ENCODE data around the gene KRTAP12-1.

GRCh38 chr21:44637018-44637850 is 44.7 kb downstream of the KRTAP12-1 start, which contains the start of gene KRTAP10-10:
- TF ChIP-seq, protein P1, sequence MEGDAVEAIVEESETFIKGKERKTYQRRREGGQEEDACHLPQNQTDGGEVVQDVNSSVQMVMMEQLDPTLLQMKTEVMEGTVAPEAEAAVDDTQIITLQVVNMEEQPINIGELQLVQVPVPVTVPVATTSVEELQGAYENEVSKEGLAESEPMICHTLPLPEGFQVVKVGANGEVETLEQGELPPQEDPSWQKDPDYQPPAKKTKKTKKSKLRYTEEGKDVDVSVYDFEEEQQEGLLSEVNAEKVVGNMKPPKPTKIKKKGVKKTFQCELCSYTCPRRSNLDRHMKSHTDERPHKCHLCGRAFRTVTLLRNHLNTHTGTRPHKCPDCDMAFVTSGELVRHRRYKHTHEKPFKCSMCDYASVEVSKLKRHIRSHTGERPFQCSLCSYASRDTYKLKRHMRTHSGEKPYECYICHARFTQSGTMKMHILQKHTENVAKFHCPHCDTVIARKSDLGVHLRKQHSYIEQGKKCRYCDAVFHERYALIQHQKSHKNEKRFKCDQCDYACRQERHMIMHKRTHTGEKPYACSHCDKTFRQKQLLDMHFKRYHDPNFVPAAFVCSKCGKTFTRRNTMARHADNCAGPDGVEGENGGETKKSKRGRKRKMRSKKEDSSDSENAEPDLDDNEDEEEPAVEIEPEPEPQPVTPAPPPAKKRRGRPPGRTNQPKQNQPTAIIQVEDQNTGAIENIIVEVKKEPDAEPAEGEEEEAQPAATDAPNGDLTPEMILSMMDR (IDR thresholded peaks at IDR 0.05) = no peak
- TF ChIP-seq POLR2A (IDR thresholded peaks at IDR 0.05) = no peak

Data from heart left ventricle (tissue), 13 donors.